Heart left ventricle (tissue), 16 donors: ENCODE data around the gene ITGB8. TPM values are rescaled to one million over a fixed set of nuclear protein-coding genes. Genes with fewer than 3 reads are reported as not detected.

Experiments
- ATAC-seq, 4 donors: fragments of 200-7000 bp; cut with Tn5 transposase; one replicate each; pipeline ENCODE4 v1.9.1; 2020 to 2022; ENCODE audit warnings: moderate library complexity in 4 of 4, mild to moderate bottlenecking in 3 of 4, moderate number of reproducible peaks in 1 of 4
- DNase-seq, 5 donors: peaks; one replicate each; pipeline ENCODE4 v3.0.0-alpha.2; 2020
- H3K27ac ChIP-seq, 12 donors: fragments of 200-600 bp; sonication (generic) in 4 of 12; one replicate each; pipeline versions ENCODE4 v1.5.0 to v1.8.0; 2016 to 2022; ENCODE audit warnings: mild to moderate bottlenecking in 2 of 12
- H3K27me3 ChIP-seq, 9 donors: fragments of 200-600 bp; sonication (generic) in 2 of 9; one replicate each; pipeline versions ENCODE4 v1.5.1 to v1.8.0; 2016 to 2022; ENCODE audit warnings: mild to moderate bottlenecking in 3 of 9
- H3K36me3 ChIP-seq, 9 donors: fragments of 200-600 bp; sonication (generic) in 2 of 9; one replicate each; pipeline versions ENCODE4 v1.5.0 to v1.8.0; 2018 to 2022; ENCODE audit warnings: mild to moderate bottlenecking in 2 of 9
- H3K4me1 ChIP-seq, 12 donors: fragments of 200-600 bp; sonication (generic) in 4 of 12; one replicate each; pipeline versions ENCODE4 v1.5.0 to v1.8.0; 2016 to 2022; ENCODE audit warnings: mild to moderate bottlenecking in 3 of 12
- H3K4me3 ChIP-seq, 12 donors: fragments of 200-600 bp; sonication (generic) in 4 of 12; one replicate each; pipeline versions ENCODE4 v1.5.0 to v1.8.0; 2017 to 2022; ENCODE audit warnings: mild to moderate bottlenecking in 9 of 12, moderate library complexity in 4 of 12
- H3K9me3 ChIP-seq, 12 donors: fragments of 200-600 bp; sonication (generic) in 4 of 12; one replicate each; pipeline versions ENCODE4 v1.5.0 to v1.8.0; 2016 to 2022; ENCODE audit warnings: mild to moderate bottlenecking in 1 of 12
- POLR2A ChIP-seq, 2 donors: fragments of 450-650 bp; IDR thresholded peaks; one replicate each; pipeline ENCODE4 v1.6.1; 2017; ENCODE audit warnings: antibody characterized with exemption in 2 of 2, mild to moderate bottlenecking in 2 of 2, moderate library complexity in 2 of 2
- WGBS, 4 donors: extraction: QIAGEN DNeasy Blood & Tissue Kit in 2 of 4; methylation state at CpG; one replicate each; pipeline versions ENCODE4 v1.1.5 to v1.1.7; 2013 to 2018; 5-methylcytosine and 5-hydroxymethylcytosine counted together
- intact Hi-C, 10 donors: fragments of 100-400 bp; cut with DNase I; formaldehyde crosslinking; loops; one replicate each; pipeline versions ENCODE4 v1.11.1 to v1.14.2; 2022
- polyA plus RNA-seq, 2 donors: library from polyadenylated mRNA; stranded (reverse); fragments of 200-250 nt; gene quantifications; one replicate each; pipeline ENCODE4 v1.2.3, GENCODE V29; 2013
- total RNA-seq, 9 donors: library from RNA; depleted of rRNA in 2 of 9; stranded (reverse); fragments of >200 nt in 2 of 9; fragmentation: NEBNext Ultra II Directional in 3 of 9; extraction: Animal tissue kit (Norgen Biotek cat#: 25700) in 3 of 9; gene quantifications; one replicate each; pipeline versions ENCODE4 v1.1.0 to v1.2.4, GENCODE V29; 2016 to 2023
- TF ChIP-seq, protein P1 (sequence below), 12 donors: fragments of 200-600 bp; sonication (generic) in 4 of 12; IDR thresholded peaks; one replicate each; pipeline versions ENCODE4 v1.5.0 to v1.8.0; 2018 to 2022; ENCODE audit warnings: antibody characterized with exemption in 12 of 12, mild to moderate bottlenecking in 5 of 12
- donor health status: ischemic (EF 13 %, LVEDD 7.1; RV severe dilation, severe dysfunction).
- donor health status: healthy with polysubstance abuse.
- donor health status: DM: no; HTN: yes; CAD: no.
- donor health status: DM: no; HTN: no; CAD: no.
- donor health status: ischemic (EF 25% LVEDD 6.9; RV normal size, moderate dysfunction).
- donor health status: ischemic (EF 25% LVEDD 5.7; RV mildly dilated, moderate dysfunction).
- donor health status: healthy.
- donor health status: DM: yes; HTN: yes; CAD: no.
- donor health status: ischemic (EF 35%, LVEDD 5.7; RV mildly dilated, moderate dysfunction).
- donor health status: nonischemic (EF 11% LVEDD 7.7; RV severe dilation, severe dysfunction).
- donor health status: DM: yes; HTN: yes; CAD: no.
- donor health status: PGD.
- donor health status: ischemic (EF 29% LVEDD 5.4; RV normal size, mild dysfunction).
- donor health status: nonischemic (EF 23%, LVEDD 6.1; RV moderate dilation, normal function).

Gene ITGB8
- total and polyA plus RNA-seq, 11 donors: 0.61 to 16.0 (median 2.1) TPM

DNA sequence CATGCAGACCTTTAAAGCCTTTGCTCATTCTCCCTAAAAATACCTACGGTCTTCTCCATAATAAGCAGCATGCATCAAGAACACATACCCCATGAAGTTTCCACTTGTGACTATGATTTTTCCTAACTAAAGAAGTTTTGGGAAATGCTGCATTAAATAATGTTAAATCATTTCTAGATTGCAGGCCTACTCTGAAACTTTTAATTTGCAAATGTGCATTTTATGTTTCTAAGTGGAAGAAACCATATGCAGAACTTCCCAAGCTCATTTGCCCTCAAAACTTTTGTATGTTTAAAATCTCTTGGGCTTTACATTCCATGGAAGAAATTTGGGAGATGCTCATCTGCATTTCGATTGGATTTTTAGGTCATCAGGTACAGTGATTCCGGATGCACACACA lies 63.6 kb downstream of the ITGB8 start:
- H3K36me3 ChIP-seq: peaks cover 0 to 28% (median 0%) of the 10 kb centered on the region in 9 donors
- H3K4me3 ChIP-seq: no peak overlapping the region
- H3K9me3 ChIP-seq: no peaks in the 10 kb centered on the region
- intact Hi-C loops: no loop called here
- H3K27ac ChIP-seq: no peak overlapping the region
- H3K4me1 ChIP-seq: peaks cover 0 to 4% (median 0%) of the 10 kb centered on the region in 12 donors
- no peak for ATAC-seq
- no peak for TF ChIP-seq POLR2A (IDR thresholded peaks at IDR 0.05)
- DNase-seq: no peak
- no peaks in the 10 kb centered on the region for H3K27me3 ChIP-seq
- WGBS, 4 donors: 80 to 93% (median 87%) methylated on average over 3 of the region's 3 CpGs

DNA sequence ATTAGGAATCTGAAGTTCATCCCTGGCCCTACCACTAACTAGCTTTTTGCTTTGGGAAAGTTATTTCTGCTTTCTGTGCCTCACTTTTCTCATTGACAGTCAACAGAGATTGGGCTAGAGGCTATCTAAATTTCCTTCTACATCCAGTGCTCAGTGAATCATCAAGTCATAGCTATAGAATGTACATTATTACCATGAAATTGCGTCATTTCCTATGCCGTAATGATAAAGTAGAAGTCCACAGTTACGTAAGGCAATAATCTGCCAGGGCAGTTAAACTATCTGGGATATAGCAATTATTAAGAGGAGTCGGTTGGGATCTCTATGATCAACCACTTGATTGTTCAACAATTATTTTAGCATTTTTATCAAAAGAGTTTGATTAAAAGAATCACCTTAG lies 64.4 kb downstream of the ITGB8 start:
- 83 to 94% (median 87%) methylated on average over 4 of the region's 4 CpGs for WGBS, 4 donors
- intact Hi-C loops: no loop called here
- Histone ChIP-seq H3K36me3 (peaks cover 0 to 28% (median 0%) of the 10 kb centered on the region in 9 donors), H3K27ac (no peak overlapping the region), H3K9me3 (no peaks in the 10 kb centered on the region), H3K4me3 (no peak overlapping the region), H3K27me3 (no peaks in the 10 kb centered on the region), H3K4me1 (no peaks in the 10 kb centered on the region)
- no peak for TF ChIP-seq POLR2A (IDR thresholded peaks at IDR 0.05)
- TF ChIP-seq, protein P1, sequence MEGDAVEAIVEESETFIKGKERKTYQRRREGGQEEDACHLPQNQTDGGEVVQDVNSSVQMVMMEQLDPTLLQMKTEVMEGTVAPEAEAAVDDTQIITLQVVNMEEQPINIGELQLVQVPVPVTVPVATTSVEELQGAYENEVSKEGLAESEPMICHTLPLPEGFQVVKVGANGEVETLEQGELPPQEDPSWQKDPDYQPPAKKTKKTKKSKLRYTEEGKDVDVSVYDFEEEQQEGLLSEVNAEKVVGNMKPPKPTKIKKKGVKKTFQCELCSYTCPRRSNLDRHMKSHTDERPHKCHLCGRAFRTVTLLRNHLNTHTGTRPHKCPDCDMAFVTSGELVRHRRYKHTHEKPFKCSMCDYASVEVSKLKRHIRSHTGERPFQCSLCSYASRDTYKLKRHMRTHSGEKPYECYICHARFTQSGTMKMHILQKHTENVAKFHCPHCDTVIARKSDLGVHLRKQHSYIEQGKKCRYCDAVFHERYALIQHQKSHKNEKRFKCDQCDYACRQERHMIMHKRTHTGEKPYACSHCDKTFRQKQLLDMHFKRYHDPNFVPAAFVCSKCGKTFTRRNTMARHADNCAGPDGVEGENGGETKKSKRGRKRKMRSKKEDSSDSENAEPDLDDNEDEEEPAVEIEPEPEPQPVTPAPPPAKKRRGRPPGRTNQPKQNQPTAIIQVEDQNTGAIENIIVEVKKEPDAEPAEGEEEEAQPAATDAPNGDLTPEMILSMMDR (IDR thresholded peaks at IDR 0.05): no peak
- ATAC-seq (no peak), DNase-seq (no peak)

DNA sequence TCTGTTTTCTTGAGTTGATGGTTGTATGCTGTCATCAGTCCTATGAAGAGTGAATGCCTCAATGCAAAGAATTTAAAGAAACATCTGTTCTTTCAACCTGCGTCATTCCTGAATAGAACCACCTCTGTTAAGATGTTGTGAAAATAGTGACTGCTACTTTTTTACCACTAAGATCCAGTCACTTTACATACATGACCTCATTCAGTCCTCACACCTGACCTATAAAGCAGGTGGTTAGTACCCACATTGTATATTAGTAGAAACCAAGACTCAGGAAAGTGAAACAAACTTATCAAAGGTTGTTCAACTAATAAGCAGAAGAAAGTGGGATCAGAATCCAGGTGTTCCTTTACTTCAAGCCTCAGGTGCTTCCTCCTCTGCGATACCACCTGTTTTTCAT lies 64.8 kb downstream of the ITGB8 start:
- intact Hi-C loops: no loop called here
- no peaks in the 10 kb centered on the region for H3K9me3 ChIP-seq
- H3K27me3 ChIP-seq: no peaks in the 10 kb centered on the region
- H3K27ac ChIP-seq: no peak overlapping the region
- no peaks in the 10 kb centered on the region for H3K4me1 ChIP-seq
- H3K4me3 ChIP-seq: no peak overlapping the region
- WGBS, 4 donors: 92 to 96% (median 94%) methylated on average over 2 of the region's 2 CpGs
- ATAC-seq: no peak
- no peak for TF ChIP-seq POLR2A (IDR thresholded peaks at IDR 0.05)
- TF ChIP-seq, protein P1 (IDR thresholded peaks at IDR 0.05): no peak
- peaks cover 0 to 28% (median 0%) of the 10 kb centered on the region in 9 donors for H3K36me3 ChIP-seq
- DNase-seq: no peak

DNA sequence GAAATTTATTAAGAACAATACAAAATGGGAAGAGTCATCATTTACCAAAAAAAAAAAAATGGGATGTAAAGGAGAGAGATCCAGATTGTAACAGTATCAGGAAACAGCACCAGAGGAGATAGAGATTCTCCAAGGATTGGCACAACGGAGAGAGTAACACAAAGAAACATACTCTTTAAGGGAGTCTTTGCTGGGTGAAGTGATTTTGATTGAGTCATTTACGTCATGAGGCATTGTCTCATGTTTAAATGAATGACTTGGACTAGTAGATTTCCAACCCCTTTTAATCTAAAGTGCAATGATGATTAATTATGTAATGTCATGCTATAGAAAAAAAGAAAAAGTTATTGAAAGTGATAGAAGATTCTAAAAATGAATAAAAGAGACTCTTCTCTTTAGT lies 68.8 kb downstream of the ITGB8 start:
- DNase-seq: no peak
- Histone ChIP-seq H3K27me3 (no peaks in the 10 kb centered on the region), H3K36me3 (peaks cover 0 to 11% (median 0%) of the 10 kb centered on the region in 9 donors), H3K27ac (no peak overlapping the region), H3K9me3 (no peaks in the 10 kb centered on the region), H3K4me3 (no peak overlapping the region), H3K4me1 (peaks cover 0 to 21% (median 2%) of the 10 kb centered on the region in 12 donors)
- 72 to 84% (median 76%) methylated on average over 2 of the region's 2 CpGs for WGBS, 4 donors
- intact Hi-C loops: no loop called here
- TF ChIP-seq, protein P1 (IDR thresholded peaks at IDR 0.05): no peak
- TF ChIP-seq POLR2A (IDR thresholded peaks at IDR 0.05): no peak
- no peak for ATAC-seq
